NCI-H82 (cell line): ENCODE results near the gene MAD1L1.

Experiments used
- DNase-seq: peaks from one replicate; lab custom pipeline; 2025; lab: John Stamatoyannopoulos, UW

MAD1L1 gene

GRCh38 chr7:2104107-2104710 lies 128.5 kb downstream of the MAD1L1 start:
- DNase-seq, result peak; percentile 93

- DNase-seq, result no peak
Measured at GRCh38 chr7:2103071-2103898, 129.5 kb downstream of the MAD1L1 start.

DNA sequence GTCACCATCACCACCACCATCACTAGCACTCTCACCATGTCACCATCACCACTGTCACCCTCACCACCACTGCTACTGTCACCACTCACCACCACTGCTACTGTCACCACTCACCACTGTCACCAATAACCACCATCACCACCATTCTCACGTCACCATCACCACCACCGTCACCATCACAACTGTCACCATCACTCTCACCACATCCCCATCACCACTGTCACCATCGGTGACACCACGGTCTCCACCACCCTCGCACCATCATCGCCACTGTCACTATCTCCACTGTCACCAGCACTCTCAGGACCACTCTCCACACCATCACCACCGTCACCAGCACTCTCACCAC lies 130.4 kb downstream of the MAD1L1 start:
- DNase-seq, result no peak

DNA sequence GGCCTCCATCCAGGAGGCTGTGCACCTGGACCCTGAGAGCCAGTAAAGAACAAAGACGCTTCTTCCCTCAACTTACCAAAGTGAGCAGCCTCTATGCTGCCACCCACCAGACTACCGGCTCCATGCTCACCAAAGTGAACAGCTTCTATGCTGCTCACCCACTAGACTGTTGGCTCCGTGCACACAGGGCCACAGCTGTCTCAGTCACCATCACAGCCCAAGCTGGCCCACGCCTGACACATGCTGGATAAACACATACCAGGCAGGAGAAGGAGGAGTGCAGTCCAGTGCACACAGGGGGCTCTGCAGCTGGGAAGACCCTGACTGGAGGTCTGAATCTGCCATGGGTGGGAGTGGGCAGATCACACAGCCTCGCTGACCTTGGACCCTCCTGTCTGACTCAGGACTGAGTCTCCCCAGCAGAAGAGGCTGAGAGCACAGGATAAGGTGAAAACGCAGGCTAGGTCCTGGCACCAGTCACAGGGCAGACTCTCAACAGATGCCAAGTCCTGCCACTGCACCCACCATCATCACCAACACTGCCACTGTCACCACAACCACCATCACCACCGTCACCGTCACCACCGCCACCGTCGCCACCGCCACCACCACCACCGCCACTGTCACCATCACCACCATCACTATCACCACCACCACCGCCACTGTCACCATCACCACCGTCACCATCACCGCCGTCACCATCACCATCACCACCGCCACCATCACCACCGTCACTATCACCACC lies 130.9 kb downstream of the MAD1L1 start:
- DNase-seq, result no peak

DNA sequence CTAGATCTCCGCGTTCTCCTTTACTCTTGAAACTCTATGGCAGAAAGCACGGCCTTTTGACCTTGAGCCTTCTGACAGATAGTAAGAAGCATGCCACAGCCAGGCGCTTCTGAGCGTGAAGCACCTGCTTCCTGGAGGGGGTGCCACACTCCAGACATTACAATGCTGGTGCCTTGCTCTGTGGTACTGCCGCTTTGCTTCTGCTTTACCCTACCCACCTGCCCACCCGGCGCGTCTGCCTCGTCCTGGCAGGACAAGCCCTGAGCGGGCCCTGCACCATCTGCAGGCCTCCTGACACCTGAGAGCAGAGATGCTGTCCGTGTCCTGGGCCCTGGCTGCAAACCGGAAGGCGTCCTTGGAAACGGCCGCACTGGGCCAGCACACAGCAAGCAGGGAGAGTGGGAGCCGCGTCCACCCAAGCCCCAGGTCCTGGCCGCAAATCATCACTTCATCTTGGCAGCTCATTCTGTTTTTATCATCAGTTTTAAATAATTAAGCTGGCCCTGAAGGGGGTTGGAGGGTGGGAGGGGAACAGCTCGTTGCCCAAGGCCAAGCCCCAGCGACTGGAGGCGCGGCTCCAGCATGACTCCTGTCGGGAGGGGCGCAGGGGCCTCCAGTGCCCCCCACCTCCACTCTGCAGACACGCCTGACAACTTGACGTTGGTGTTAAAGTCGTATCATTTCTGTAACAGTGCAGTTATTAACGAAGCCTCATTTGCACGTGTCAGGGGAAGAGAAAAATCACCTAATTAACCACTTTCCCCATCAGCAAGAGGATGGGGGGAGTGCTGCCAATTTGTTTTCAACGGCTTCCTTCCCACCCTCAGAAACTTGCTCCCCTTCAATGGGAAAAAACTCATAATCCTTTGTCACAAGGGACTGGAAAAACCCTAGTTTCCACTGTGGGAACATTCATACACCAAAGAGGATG lies 132.2 kb downstream of the MAD1L1 start:
- DNase-seq, result no peak

- no peak for DNase-seq
Measured at GRCh38 chr7:2099048-2099957, 133.4 kb downstream of the MAD1L1 start.

GRCh38 chr7:2098496-2098895 lies 134.2 kb downstream of the MAD1L1 start:
- DNase-seq, result no peak

DNA sequence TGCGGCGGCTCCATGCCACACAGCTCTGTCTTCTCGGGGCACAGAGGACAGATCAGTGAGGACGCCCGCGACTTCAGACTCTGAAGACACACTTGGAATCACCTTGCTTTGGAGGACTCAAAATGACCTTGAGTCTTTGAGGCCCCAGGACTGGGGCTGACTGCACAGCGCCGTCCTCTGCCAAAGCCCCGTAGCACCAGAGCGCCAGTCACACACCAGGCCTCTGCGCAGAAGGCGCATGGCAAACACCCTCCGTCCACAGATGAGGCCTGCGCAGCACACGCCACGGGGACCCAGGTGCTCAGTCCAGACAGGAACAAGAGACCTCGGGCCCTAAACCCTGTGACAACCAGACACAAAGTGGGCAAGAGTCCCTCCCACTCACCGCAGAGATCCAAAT lies 134.7 kb downstream of the MAD1L1 start:
- no peak for DNase-seq

- no peak for DNase-seq
Measured at GRCh38 chr7:2097492-2097891, 135.3 kb downstream of the MAD1L1 start.

- DNase-seq, result no peak
Measured at GRCh38 chr7:2096692-2097387, 135.9 kb downstream of the MAD1L1 start.

DNA sequence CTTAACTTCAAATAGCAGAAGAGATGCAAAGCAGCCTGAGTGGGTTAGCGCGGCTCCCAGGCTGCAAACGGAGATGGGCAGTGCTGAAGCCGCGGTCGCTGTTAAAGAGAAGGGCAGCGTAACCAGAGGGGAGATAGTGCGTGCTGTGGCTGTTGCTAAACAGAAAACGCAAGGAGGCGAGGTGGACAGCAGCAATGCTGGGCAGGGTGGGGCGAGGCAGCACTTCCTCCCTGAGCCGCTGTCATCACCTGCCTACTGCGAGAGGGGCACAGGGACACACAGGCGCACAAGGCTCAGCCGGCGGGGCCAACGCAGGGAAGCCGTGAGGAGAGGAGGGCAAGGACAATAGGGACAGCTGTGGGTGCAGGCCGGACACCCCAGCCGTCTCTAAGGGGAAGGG lies 137.3 kb downstream of the MAD1L1 start:
- no peak for DNase-seq

- DNase-seq, result no peak
Measured at GRCh38 chr7:2094454-2095045, 138.2 kb downstream of the MAD1L1 start.

DNA sequence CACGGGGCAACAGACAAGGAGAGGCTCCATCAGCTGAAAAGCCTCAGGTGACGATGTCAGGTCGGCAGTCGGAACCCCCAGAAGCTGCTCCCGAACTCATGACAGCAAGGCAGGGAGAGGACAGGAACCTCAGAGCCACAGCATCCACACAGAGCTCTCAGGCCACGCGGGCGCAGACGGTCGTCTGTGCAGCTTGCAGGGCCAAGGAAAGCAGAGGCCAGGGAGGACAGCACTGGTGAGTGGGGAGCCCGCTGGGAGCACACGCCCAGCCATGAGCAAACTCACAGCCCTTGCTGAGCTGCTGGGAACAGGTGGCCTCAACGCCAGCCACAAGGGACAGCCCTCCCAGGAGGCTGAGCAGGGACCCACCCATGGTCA lies 138.9 kb downstream of the MAD1L1 start:
- no peak for DNase-seq

GRCh38 chr7:2093215-2093842 lies 139.4 kb downstream of the MAD1L1 start:
- no peak for DNase-seq

DNA sequence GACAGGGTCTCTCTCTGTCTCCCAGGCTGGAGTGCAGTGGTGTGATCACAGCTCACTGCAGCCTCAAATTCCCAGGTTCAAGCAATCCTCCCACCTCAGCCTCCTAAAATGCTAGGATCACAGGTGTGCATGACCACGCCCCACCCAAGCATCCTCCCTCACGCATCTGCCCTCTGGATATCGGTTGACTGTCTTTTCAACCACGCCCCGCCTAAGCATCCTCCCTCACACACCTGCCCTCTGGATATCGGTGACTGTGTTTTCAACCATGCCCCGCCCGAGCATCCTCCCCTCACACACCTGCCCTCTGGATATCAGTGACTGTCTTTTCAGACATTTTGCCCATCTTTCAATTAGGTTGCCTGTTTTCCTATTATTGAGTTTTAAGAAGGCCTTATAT lies 140.5 kb downstream of the MAD1L1 start:
- no peak for DNase-seq

GRCh38 chr7:2090526-2091520 lies 141.9 kb downstream of the MAD1L1 start:
- no peak for DNase-seq

DNA sequence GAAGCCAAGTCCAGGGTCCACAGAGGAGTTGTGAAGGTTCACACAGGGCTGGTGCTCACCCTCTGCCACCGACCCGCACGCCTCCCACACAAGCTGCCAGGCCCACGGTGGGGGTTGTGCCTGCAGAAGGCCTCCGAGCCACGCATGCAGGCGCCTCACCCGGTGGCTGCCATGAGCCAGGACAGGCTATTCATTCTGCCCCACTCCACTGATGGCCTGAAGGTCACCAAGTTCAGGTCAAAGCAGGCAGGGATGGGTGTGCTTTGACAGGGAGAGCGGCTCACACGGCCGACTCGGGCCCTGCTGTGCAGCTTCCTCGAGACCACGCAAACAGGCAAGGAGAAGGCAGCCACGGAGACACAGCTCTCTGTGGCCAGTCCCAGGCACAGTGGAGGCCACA lies 143.9 kb downstream of the MAD1L1 start:
- DNase-seq, result no peak

DNA sequence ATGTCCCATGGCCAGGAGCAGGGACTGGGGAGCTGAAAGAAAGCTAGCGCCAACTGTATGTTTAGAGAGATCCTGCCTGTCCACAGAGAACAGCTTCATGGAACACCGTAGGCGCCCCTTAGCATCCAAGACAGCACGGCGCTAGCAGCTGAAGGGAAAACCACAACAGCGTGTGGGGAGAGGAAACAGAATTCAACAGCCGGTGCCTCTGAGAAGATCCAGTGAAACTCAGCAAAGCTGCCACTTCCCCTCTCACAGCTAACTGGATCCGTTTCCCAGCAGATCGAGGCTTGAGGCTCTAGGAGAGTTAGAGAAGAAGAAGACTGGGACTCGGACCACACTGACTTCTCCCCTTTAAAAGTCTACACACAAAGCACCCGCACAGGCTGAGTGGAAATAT lies 145.0 kb downstream of the MAD1L1 start:
- DNase-seq, result no peak
